GM19023 (cell line): Measurements from ENCODE around the gene ERBB4.

Experiments used
- ATAC-seq: cut with Tn5 transposase; IDR thresholded peaks from one replicate; pipeline ENCODE4 v1.9.1; 2021; ENCODE audit warnings: mild to moderate bottlenecking, moderate library complexity; ENCODE audit not compliant: unreplicated experiment

Gene ERBB4

GRCh38 chr2:212364112-212364985, 174.3 kb downstream of the ERBB4 start:
- ATAC-seq = no peak

DNA sequence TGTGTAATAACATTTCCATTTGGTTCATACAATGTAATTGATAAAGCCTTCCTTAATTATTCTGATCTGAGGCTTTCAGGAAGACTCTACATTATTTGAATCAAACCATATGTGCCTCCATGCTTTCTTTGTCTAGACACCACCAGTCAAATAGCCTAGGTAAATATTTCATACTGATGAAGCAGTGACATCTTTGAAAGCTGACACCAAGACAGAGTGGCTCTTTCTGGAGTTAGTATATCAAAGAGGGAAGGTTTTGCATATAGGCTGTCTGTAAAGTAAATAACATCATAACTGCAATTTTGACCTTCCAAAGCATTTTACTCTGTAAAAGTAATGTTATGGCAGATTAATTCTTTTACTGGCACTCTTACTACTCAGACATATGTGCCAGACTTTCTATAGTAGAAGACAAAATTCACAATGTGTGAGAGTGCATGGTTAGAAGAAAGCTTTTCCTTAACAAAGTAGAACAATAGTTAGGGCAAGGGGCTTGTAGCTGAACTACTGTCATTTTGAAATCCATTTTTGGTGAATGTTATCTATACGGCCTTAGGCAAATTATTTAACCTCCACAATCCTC, 177.3 kb downstream of the ERBB4 start:
- no peak for ATAC-seq

DNA sequence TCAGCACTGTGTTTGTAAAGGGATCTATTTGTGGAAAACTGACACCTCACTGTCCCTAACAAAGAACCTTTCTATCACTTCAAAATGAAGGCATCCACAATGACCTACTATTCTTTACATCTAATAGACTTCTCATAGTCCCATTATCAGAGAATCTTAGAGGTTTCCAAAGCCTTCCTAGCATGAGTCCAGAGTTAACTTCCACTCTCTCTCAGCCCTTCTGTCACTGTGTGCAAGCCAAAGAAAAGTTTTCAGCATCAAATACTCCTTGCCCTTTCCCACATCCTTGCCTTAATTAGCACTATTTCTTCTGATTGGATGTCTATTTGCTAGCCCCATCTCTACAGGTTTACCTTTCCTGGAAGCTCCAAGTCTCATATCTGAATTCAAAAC, 178.5 kb downstream of the ERBB4 start:
- no peak for ATAC-seq

- no peak for ATAC-seq
Measured at GRCh38 chr2:212359425-212360067, 179.1 kb downstream of the ERBB4 start.

GRCh38 chr2:212357606-212358005, 181.0 kb downstream of the ERBB4 start:
- ATAC-seq = no peak

GRCh38 chr2:212354382-212354781, 184.2 kb downstream of the ERBB4 start:
- no peak for ATAC-seq

GRCh38 chr2:212348501-212348900, 190.1 kb downstream of the ERBB4 start:
- no peak for ATAC-seq

DNA sequence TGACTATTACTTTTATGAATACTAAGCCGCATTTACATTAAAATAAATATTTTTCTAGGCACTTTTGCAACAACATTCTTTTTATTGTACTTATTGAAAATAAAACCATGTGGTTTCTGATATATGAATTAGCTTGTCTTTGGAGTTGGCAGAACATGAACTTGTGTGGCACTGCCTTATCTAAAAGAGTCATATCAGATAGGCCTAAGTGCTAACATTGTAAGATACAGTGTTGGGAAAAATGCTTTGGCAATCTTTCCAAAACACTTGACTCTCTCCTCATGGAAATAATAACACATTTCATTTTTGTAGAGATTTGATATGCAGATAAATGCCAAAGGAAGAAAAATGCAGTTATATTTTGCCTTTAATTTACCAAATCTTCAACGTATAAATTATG, 191.7 kb downstream of the ERBB4 start:
- ATAC-seq = no peak

DNA sequence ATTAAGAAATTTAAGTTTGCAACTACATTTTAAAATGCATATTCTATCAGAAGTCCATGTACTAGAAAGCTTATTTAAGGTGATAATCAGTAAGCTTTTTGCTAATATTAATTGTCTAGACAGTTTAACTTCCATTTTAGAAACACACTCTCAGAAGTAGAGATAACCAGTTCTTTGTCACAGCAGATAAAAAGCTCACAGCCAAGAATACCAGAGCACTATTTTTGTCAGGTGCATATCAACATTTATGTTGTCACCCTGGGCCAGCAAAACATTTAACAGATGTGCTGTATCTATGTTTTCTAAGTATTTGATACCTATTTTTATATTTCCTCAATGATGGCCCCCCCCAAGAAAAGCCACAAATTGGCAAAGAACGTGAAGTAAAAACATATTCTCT, 192.6 kb downstream of the ERBB4 start:
- ATAC-seq = no peak

DNA sequence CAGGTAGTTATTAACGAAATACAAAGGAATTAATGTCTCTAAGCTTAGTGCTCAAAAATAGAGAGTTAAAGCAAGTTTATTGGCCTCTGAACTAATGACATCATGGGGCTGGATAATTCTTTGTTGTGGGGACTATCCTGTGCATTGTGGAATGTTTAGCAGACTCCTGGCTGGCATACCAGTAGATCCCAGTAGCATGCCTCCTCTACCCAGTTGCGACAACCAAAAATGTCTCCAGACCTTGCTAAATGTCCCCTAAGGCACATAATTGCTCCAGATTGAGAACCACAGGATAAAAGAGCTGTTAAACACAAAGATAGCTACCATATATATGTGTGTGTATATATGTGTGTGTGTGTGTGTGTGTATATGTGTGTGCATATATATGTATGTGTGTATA, 194.5 kb downstream of the ERBB4 start:
- no peak for ATAC-seq

- ATAC-seq = no peak
Measured at GRCh38 chr2:212343167-212343566, 195.4 kb downstream of the ERBB4 start.

- no peak for ATAC-seq
Measured at GRCh38 chr2:212337486-212338343, 200.9 kb downstream of the ERBB4 start.

GRCh38 chr2:212337036-212337435, 201.6 kb downstream of the ERBB4 start:
- no peak for ATAC-seq

- ATAC-seq = no peak
Measured at GRCh38 chr2:212330263-212330662, 208.3 kb downstream of the ERBB4 start.

DNA sequence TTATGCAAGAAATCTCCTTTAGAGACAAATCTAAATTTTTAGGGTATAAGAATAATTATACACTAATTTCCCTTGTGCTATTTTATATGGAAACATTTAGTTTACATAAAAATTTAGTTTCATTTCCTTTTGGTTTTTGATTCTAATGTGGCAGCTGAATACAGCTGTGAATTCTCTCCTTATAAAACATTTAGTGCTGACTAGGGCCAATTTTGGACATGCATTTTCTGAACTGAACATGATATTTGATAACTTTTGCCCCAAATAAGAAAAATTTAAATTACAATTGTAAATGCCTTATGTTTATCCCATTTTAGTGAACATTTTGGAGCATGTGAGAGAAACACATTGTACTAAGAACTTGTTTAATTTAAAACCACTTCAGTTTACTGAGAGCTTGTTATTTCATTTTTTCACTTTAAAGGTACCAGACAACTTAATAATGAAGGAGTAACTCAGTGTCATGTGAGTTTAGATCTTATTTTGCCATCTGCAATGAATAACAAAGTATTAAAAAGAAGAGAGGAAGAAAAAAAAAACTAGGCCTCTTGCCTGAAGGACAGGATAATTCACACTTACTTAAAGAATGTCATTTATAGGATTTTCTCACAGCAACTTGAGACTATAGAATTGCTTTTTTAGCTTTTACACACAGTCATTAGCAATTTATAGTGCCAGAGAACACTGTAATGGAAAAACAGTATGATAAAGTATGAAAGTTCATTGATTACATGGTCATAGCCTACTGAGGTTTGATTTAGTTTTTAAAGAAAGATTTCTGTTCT, 209.7 kb downstream of the ERBB4 start:
- ATAC-seq = no peak

DNA sequence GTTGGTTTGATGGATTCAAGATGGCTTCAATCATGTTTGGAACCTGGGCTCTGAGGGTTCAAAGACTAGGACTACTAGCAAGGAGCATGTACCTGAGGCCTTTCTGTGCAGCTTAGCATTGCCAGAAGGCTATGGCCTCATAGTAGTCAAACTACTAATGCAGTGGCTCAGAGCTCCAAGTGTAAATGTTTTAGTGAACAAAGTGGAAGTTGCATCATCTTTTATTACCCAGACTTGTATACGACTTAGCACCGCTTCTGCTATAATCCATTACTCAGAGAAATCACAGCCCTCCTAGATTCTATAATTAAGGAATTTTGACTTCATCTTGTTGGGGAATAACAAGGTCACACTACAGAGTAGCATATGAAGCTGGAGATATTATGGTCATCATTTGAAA, 210.5 kb downstream of the ERBB4 start:
- no peak for ATAC-seq

DNA sequence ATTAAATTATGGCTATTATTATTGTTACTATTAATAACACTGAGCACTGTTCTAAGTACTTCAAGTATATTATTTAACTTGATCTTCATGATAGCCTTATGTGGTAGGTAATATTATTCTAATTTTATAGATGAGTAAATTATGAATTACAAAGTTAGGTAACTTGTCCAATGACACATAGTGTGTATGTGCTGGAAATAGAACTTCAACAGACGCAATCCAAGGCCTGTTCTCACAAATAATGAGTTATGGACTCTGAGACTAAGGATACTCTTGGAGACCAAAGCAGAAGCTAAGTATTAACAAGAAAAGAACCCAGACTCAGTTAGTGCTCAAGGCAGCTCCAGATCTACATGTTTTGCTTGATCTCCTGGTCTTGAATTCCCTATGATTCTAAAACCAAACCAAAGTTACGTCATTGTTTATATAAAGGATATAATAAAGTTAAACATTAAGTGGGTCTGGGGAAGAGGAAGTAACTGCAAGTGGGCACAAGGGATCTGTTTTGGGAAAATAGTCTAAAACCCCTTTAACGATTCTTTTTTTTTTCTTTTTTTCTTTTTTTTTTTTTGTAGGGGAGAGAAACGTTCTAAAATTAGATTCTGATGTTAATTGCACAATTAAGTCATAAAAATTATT, 211.3 kb downstream of the ERBB4 start:
- ATAC-seq = no peak

DNA sequence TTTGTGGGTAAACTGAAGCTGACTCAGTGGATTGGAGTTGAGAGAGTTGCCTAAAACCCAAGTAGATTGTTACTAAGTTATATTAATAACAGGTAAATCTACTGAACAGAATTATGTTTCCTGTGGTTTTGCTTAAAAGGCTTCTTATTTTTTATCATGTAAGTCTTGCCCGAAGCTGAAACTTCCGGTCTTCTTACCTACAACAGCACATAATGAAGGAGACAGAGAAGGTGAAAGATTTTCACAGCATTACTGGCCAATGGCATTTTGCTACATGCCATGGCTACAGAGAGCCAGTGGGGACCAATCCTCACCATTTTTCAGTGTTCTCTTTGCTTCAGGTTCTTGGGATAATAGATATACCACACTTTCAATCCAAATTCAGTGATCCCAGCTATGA, 220.0 kb downstream of the ERBB4 start:
- ATAC-seq = no peak

GRCh38 chr2:212314680-212315079, 223.9 kb downstream of the ERBB4 start:
- ATAC-seq = no peak
